GM18858 (cell line): ENCODE results near the gene RAB1B.
"Not testable (repeated sequence)": the region's sequence is repeated elsewhere in the genome, so short reads cannot be mapped to it uniquely, and the experiment has no call there.

Source experiments
- ATAC-seq: cut with Tn5 transposase; IDR thresholded peaks from one replicate; pipeline ENCODE4 v1.9.1; 2021; ENCODE audit not compliant: unreplicated experiment

Gene RAB1B

DNA sequence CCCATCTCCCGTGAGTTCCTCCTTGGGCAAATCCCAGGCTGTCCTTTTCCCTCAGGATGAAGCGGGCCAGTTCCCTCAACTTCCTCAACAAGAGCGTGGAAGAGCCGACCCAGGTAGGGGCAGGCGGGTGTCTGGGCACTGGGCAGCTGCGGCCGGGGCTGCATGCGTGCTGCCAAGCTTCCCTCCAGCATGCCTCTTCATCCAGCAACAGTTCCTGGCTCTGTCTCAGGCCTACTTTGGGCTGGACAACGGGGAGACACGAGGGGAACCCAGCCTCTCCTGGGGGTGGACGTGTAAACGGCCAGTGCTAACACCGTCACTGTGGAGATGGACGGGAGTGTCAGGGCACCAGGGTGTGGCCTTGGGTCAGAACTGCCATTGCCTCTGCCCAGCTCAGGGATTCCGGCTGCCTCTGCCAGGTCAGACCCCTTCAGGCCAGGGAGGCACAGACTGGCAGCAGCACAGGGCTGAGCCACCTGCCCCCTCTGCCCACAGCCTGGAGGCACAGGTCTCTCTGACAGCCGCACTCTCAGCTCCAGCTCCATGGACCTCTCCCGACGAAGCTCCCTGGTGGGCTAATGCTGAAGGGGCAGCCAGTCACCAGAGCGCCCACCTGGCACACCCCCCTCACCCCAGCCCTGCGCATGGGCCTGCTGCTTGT is 1.9 kb upstream of the RAB1B start:
- ATAC-seq: no peak

DNA sequence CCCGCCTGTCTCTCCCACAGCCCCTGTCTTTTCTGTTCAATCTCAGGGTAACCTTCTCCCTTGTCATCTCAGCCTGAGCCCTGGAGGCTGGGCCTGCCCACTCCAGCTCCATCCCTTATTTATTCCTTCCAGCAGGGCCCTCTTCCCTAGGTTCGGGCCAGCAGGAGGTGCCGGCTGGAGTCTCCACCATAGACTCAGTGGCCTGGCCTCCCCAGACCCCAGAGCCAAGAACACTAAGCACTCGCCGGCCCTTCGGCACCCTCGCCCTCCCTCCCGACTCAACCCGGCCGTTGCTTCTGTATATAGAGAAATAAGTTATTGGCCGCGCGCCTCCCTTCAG is 1.4 kb upstream of the RAB1B start:
- no peak for ATAC-seq

DNA sequence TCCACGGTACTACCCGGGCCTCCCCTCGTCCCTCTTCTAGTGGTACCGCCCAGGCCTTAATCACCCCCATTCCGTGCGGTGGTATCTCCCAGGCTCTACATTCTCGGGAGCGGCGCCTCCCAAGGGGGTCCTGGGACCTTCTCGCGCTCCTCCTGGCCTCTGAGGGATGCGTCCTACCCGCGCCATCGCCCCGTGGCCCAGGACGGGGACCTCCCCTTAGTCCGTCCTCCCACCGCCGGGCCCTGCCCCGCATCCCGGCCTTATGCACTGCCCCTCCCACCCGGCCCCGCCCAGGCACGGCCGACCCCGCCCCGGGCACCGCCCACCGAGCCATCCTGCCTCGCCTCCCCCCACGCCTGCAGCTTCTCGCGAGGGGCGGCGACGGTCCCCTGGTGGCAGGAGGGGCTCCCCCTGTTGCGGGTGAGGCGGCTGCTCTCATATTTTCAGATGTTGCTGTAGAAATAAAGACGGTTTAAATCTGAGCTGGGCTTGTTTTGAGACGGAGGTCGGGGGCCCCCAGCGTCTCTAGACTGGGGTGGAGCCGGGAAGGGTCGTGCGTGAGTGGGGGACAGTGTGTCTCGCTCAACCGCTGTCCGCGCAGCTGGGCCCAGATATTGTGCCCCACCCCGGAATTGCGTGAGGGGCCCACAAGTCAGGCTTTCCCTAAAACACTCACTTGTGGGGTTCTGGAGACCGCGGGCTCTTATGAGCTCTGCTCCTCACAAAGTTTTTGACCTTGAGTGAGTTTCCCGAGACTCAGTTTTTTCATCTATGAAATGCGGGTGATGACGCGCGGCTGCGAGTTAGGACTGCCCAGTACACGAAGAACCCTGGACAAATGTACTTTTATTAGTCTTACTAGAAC is 828 bp upstream of the RAB1B start:
- no peak for ATAC-seq

DNA sequence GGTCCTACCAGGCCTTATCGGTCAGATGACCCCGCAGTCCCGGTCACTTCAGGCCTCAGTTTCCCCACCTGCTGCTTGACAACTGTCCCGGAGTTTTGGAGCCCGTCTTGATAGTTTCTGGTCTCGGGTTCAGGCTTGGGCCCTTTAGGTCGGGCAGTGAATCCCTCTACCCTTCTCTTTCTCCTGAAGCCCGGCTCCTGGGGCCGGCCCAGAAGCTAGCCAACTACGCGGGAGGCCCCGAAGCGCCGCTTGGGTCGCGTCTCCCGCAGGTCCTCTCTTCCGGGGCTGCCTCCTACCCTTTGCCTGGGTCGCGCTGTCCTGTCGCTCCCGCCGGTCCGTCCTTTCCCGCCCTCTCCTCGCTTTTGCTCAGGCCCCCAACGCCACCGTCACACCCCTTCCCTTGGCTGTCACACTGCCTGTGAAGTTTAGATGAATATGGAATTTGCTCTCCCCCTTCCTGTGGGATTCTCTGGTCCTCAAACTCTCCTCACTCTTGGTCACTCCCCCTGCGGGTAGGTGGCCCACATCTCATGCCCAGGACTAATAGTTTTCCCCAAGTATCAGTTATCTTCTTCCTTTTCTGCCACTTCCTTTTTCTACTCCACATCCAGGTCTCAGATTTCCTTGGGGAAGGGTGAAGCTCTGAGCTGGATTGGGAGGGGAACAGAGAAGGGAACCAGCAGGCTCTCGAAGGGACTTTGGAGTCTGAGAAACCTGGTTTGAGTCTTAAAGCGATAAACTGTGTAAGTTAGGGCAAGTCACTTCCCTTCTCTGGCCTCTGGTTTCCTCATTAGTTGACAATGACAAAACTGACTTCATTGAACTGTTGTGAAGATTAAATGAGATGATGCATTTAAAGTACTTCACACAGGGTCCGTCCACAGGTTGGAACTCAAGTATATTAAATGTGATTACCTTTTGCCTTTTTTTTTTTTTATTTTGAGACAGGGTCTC is 790 bp downstream of the RAB1B start:
- no peak for ATAC-seq

DNA sequence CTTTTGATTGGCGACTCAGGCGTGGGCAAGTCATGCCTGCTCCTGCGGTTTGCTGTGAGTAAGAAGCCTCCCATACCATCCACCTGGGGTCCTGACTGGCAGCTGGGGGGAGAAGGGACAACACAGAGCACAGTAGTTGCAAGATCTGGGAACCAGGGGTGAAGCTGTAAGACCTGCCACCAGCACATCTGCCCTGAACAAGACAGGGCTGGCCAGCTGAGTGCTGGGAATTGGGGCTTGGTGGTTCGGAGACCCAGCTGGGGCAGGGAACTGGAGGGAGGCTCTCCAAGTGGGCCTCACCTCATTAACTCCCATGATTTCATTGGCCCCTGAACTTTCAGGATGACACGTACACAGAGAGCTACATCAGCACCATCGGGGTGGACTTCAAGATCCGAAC is 3.4 kb downstream of the RAB1B start:
- no peak for ATAC-seq

DNA sequence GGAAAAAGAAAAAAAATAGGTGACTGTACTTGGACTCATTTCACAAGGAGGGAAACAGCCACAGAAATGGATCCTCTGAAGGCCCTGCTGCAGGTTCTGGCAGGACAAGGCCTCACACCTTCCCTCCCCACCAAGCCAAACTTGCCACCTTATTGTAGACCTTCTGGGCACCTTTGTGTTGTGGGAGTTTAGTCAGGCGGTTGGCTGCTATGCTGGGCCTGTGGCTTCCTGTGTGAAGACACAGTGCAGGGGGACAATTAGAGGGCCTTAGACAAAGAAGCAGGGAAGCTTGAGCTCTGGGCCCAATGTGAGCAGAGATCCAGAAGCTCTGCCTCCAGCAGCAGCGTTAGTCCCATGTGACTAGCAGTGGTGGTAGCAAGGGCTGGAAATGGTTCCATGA is 4.2 kb downstream of the RAB1B start:
- no peak for ATAC-seq

DNA sequence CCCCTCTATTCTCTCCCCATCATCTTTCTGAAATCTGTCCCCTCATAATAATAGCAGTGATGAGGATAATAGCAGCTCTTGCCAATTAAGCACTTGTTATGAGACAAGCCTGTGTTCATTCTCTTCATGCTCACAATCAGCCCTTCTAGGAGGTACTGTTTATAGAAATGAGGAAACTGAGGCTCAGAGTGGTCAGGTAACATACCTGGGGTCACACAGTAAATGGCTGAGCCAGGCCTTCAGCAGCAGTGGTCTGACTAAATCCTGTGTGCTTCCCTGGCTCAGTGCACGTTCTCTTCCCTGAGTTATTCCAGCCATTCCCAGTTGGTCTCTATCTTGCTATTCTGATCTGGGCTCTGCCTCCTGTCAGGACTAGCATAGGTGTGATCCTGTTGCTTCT is 5.8 kb downstream of the RAB1B start:
- ATAC-seq: no peak

DNA sequence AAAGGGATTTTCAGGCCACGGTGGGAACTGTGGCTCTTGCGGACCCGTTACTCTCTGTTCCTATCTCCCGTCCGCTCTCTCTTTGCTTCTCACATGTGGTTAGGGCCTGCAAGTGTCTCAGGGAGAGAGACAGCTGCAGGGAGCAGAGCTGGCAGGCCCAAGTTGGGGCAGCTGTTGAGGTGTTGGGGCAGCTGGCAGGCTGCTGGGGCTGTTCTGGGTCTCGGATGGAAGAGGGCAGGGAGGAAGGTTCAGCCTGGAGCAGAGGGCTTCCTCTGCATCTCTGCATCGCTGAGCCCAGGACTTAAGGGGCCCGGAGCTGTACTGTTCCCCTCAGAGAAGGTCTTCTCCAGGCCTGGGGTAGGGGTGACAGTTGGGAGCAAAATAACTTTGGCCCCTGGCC is 7.0 kb downstream of the RAB1B start:
- ATAC-seq: no peak

DNA sequence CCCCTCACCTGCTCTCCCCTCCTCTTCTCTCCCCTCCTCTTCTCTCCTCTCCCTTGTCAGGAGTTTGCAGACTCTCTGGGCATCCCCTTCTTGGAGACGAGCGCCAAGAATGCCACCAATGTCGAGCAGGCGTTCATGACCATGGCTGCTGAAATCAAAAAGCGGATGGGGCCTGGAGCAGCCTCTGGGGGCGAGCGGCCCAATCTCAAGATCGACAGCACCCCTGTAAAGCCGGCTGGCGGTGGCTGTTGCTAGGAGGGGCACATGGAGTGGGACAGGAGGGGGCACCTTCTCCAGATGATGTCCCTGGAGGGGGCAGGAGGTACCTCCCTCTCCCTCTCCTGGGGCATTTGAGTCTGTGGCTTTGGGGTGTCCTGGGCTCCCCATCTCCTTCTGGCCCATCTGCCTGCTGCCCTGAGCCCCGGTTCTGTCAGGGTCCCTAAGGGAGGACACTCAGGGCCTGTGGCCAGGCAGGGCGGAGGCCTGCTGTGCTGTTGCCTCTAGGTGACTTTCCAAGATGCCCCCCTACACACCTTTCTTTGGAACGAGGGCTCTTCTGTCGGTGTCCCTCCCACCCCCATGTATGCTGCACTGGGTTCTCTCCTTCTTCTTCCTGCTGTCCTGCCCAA is 7.7 kb downstream of the RAB1B start:
- ATAC-seq: no peak

DNA sequence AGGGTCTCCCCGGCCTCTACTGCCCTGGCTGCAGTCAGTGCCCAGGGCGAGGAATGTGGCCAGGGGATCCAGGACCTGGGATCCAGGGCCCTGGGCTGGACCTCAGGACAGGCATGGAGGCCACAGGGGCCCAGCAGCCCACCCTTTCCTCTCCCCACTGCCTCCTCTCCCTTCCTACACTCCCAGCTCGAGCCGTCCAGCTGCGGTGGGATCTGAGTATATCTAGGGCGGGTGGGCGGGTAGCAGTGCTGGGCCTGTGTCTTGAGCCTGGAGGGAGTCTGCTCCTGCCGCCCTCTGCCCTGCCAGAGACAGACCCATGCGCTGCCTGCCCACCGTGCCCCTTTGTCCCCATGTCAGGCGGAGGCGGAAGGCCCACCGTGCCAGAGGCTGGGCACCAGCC is 8.2 kb downstream of the RAB1B start:
- not testable (repeated sequence) for ATAC-seq

DNA sequence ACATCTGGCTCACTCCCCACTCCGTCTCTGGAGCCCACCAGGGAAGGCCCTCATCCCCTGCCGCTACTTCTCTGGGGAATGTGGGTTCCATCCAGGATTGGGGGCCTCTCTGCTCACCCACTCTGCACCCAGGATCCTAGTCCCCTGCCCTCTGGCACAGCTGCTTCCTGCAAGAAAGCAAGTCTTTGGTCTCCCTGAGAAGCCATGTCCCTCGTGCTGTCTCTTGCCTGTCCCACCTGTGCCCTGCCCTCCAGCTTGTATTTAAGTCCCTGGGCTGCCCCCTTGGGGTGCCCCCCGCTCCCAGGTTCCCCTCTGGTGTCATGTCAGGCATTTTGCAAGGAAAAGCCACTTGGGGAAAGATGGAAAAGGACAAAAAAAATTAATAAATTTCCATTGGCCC is 8.6 kb downstream of the RAB1B start:
- ATAC-seq: not testable (repeated sequence)

DNA sequence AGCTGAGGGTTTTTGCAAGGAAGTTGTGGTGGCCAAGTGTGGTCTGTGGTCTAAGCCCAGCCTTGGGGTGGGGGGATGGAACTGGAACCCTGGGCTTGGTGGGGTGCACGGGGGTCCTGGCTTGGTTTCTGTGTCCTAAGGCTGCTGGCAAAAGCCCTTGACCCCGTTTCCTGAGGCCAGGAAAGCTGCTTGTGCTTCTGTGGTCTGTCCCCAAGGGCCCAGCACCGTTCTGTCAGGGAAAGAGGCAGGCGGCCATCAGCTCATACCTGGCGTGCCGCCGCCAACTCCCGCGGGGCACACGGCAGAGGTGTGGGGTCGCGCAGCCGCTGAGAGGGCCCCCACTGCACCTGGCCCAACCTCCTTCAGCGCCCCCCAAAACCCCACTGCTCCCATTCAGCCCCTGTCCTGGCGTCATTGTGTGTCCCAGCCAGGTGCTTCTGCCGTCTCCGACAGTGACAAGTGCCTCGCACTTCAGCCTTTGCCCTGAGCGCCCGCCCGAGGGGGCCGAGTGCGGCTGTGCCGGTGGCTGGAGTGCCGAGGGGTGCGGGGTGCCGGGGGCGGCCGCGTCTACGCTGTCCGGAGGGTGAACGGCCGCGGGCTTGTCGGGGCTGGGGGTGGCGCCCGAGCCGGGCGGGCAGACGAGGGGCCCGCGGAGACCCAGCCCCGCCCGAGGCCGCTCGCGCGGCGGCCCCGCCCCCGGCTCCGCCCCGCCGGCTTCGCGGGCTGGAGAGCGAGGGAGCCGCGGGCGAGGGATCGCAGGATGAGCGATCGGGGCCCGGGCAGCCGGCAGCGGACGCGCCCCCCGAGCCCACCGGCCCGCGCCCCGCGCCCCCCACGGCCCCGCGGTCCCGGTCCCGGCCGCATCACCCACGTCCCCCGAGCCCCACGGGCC is 9.3 kb downstream of the RAB1B start, which contains the start of gene CNIH2:
Gene CNIH2 (plus strand): TSS at position 705 of the 892 bp plus-strand sequence. CDS start 282 bp downstream, outside the sequence.
- no peak for ATAC-seq

DNA sequence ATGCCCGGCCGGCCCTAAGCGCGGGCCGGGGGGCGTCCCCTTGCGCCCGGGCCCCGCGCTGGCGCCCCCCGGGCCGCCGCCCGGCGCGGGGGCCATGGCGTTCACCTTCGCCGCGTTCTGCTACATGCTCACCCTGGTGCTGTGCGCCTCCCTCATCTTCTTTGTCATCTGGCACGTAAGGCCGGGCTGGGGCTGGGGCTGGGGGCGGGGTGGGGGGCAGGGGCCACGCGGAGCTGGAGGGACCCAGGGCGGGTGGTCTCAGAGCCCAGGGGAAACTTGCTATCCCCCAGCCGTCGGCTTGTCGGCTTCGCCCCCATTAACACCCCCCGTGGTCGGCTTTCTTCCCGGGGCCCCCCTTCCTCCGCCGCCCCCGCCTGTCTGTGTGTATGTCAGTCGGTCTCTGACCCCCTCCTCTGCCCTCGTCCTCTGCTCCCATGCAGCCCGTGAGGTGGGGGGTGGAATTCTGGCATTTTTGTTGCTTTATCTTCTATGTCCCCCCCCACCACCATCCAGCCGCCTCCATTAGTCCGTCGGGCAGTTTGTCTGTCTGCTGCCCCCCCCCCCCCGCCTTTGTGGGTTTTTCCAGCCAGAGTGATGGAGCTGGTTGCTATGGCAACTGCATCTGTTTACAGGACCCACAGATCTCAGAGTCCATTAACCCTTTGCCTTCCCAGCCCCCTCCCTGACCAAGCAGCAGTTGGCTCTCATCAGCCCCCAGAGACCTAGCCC is 10.1 kb downstream of the RAB1B start:
- no peak for ATAC-seq

DNA sequence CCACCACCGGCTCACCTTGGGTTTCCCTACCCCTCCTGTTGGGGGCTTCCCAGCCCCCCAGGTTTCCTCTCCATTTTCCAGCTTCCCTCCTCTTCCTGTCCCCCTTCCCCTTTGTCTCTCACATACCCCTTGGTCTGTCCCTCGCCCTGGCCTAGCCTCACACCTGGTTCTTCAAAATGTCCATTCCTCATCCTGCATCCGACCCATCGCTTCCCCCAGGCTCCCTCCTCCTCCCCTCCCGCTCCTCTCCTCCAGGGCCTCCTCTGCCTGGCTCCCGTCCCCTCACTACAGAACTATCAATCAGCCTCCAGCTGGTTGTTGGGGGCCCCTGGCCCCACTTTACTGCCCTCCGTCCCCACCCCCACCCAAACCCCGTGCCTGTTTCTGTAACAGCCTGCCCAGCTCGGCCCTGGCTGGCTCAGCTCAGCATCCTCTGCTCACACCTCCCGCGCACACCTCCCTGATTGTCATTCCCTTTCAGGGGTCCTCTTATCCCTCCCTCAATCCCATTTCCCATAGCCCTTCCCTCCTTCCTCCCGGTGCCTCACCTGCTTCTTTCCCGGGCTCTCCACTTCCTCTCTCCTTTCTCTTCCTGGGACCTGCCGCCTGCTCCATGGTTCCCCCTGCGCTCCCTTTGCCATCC is 10.8 kb downstream of the RAB1B start:
- ATAC-seq: no peak

DNA sequence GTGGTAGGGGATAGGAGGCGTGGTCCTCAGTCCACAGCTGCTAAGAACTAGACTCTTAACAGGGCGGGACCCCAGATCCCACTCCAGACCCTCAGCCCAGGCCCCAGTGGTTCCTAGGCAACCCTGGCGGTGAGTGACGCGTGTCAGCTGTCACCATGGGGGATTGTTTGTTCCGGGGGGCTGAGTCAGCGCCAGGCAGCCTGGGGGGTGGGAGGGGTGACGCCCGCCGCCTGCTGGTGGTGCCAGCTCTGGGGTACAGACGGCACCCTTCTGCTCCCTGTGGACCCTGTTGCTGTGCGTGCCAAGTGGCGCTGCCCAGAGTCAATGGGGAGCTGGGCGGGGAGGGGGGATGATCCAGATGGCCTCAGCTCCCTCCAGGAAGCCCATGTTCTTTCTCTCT is 12.0 kb downstream of the RAB1B start:
- no peak for ATAC-seq

DNA sequence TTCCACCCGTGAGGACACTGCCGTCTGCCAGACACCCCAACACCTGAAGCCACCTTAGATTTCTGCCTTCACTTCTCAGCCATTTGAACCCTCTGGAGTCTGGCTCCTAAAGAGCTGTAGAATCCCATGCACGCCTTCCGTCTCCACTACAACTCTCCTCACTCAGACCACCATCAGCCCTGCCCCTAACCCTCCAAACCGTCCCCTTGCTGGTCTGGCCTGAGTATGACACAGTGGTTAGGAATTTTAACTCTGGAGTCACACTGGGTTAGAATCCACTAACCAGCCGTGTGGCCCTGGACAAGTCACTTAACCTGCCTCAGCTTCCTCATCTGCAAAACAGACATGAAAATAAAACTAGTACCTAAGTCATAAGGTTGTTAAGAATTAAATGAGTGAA is 12.6 kb downstream of the RAB1B start:
- ATAC-seq: no peak

DNA sequence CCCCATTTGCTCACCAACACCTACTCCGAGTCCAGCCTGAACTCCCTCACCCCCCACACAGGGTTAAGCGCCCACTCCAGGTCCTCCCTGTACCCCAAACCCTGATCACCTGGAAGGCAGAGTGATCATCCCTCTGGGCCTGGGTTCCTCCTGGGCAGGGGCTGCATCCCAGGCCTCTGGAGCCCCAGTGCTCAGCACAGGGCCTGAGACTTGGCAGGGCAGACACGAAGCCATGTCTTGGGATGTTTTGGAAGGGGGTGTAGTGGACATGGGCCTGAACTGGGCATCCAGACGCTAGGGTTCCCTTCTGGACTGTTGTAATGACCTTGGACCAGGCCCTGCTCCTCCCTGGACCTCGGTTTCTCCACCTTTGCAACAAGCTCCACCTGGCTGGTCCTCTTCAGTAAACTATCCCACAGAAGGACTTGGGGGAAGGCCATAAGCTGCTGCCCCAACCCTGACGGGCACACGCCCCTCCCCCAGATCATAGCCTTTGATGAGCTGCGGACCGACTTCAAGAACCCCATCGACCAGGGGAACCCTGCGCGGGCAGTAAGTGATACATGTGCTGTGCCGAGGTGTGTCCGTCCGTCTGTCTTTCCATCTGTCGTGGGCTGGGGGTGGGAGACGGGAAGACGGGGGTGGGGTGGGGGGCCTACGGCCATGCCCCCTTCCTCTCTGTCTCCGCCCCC is 13.5 kb downstream of the RAB1B start:
- ATAC-seq: no peak
